ENCODE results near the gene TNFAIP1.

The TNFAIP1 gene

GRCh38 chr17:28371245-28372202, 36.0 kb downstream of the TNFAIP1 start, which contains the start of gene SARM1:
SARM1 (plus strand) TSS chr17:28371694; CDS start chr17:28372033, 339 bp downstream.
- DNase-seq (ENCODE audit: low read depth): peak; percentile 69

- no peak for DNase-seq (ENCODE audit: low read depth)
Measured at GRCh38 chr17:28372203-28372944, 36.8 kb downstream of the TNFAIP1 start.

- no peak for DNase-seq (ENCODE audit: low read depth)
Measured at GRCh38 chr17:28372945-28373274, 37.3 kb downstream of the TNFAIP1 start.

- no peak for DNase-seq (ENCODE audit: low read depth)
Measured at GRCh38 chr17:28379814-28380801, 44.5 kb downstream of the TNFAIP1 start.

- no peak for DNase-seq (ENCODE audit: low read depth)
Measured at GRCh38 chr17:28381141-28381825, 45.7 kb downstream of the TNFAIP1 start.

- DNase-seq (ENCODE audit: low read depth): peak; percentile 46
Measured at GRCh38 chr17:28384281-28385036, 48.9 kb downstream of the TNFAIP1 start.

GRCh38 chr17:28385037-28385400, 49.5 kb downstream of the TNFAIP1 start:
- DNase-seq (ENCODE audit: low read depth): no peak

GRCh38 chr17:28385406-28385805, 49.8 kb downstream of the TNFAIP1 start:
- no peak for DNase-seq (ENCODE audit: low read depth)

GRCh38 chr17:28386391-28386790, 50.8 kb downstream of the TNFAIP1 start:
- DNase-seq (ENCODE audit: low read depth): no peak

- DNase-seq (ENCODE audit: low read depth): no peak
Measured at GRCh38 chr17:28388106-28388505, 52.5 kb downstream of the TNFAIP1 start.

- no peak for DNase-seq (ENCODE audit: low read depth)
Measured at GRCh38 chr17:28390141-28390540, 54.6 kb downstream of the TNFAIP1 start.

GRCh38 chr17:28390563-28390962, 55.0 kb downstream of the TNFAIP1 start:
- no peak for DNase-seq (ENCODE audit: low read depth)

- no peak for DNase-seq (ENCODE audit: low read depth)
Measured at GRCh38 chr17:28390984-28391383, 55.4 kb downstream of the TNFAIP1 start.

- no peak for DNase-seq (ENCODE audit: low read depth)
Measured at GRCh38 chr17:28391401-28391800, 55.8 kb downstream of the TNFAIP1 start.

GRCh38 chr17:28392491-28392890, 56.9 kb downstream of the TNFAIP1 start:
- no peak for DNase-seq (ENCODE audit: low read depth)

- no peak for DNase-seq (ENCODE audit: low read depth)
Measured at GRCh38 chr17:28394337-28395116, 59.0 kb downstream of the TNFAIP1 start.

GRCh38 chr17:28395426-28395825, 59.9 kb downstream of the TNFAIP1 start:
- DNase-seq (ENCODE audit: low read depth): no peak

GRCh38 chr17:28395968-28396367, 60.4 kb downstream of the TNFAIP1 start:
- no peak for DNase-seq (ENCODE audit: low read depth)

All from activated gamma-delta T cell treated with anti-CD3 and anti-CD28 coated beads, Interleukin-2, amount 50 U/mL, for 16 hours (primary cell).